HepG2 (cell line): ENCODE measurements around the gene LORICRIN. TPM values are rescaled to one million over a fixed set of nuclear protein-coding genes. Genes with fewer than 3 reads are reported as not detected.

ENCODE experiments used
- ATAC-seq: fragments of 200-7000 bp; cut with Tn5 transposase; 3 replicates; pipeline ENCODE4 v1.9.1; 2020; ENCODE audit warnings: mild to moderate bottlenecking, moderate library complexity
- BruUV-seq: library from RNA; stranded (reverse); fragments of 400-500 nt; replicated peaks from 2 replicates; lab custom pipeline; 2021; lab: Mats Ljungman, UMichigan
- CTCF ChIA-PET: fragments of 300-600 bp; formaldehyde crosslinking; extraction: SDS; loops from one replicate; lab custom pipeline; 2021; ENCODE audit warnings: low total read pairs, inconsistent platforms, low intra/inter-chr PET ratio; lab: Yijun Ruan, JAX
- POLR2A ChIA-PET: fragments of 350-600 bp; sonication (Branson Sonifier 250); formaldehyde crosslinking; loops from one replicate; lab custom pipeline; 2020; ENCODE audit warnings: antibody characterized with exemption, inconsistent platforms; lab: Yijun Ruan, JAX
- DNase-seq: peaks from one replicate; pipeline ENCODE4 v3.0.0-alpha.2; 2015; ENCODE audit warnings: low spot score
- FAIRE-seq: peaks from 3 replicates; lab custom pipeline; 2011; peaks lifted over from hg19 to GRCh38; lab: Jason Lieb, UNC
- H2AFZ ChIP-seq: one replicate; pipeline ENCODE4 v1.6.1; 2011; ENCODE audit warnings: low read length, inconsistent platforms
- H3K27ac ChIP-seq: fragments of 300-600 bp; 3 replicates; pipeline ENCODE4 v1.8.0; 2011; ENCODE audit warnings: mixed run types, mild to moderate bottlenecking, mixed read lengths, low read length, inconsistent platforms; ENCODE audit not compliant: insufficient read depth; ENCODE audit errors: extremely low read length
- H3K27me3 ChIP-seq, 2 experiments: fragments of 200-600 bp in 1 of 2; 2 replicates in 1 of 2; 3 replicates in 1 of 2; pipeline versions ENCODE4 v1.6.0 to v1.8.0; 2011; ENCODE audit warnings: low read length in 2 of 2, mild to moderate bottlenecking in 2 of 2, moderate library complexity in 2 of 2, inconsistent platforms in 1 of 2; ENCODE audit not compliant: insufficient read depth in 2 of 2, control insufficient read depth in 1 of 2
- H3K36me3 ChIP-seq, 2 experiments: fragments of 200-600 bp in 1 of 2; replicated peaks in 1 of 2; 2 replicates in 1 of 2; 3 replicates in 1 of 2; pipeline versions ENCODE4 v1.5.1 to v1.8.0; 2011; ENCODE audit warnings: low read length in 2 of 2, inconsistent platforms in 1 of 2; ENCODE audit not compliant: insufficient read depth in 2 of 2, control insufficient read depth in 1 of 2
- H3K4me1 ChIP-seq: 2 replicates; pipeline ENCODE4 v1.5.1; 2012; ENCODE audit warnings: low read length, inconsistent platforms; ENCODE audit not compliant: insufficient read depth
- H3K4me2 ChIP-seq: 2 replicates; pipeline ENCODE4 v1.6.0; 2011; ENCODE audit warnings: low read depth, low read length, inconsistent platforms
- H3K4me3 ChIP-seq, 3 experiments: fragments of 200-600 bp in 1 of 3; sonication (generic), shearing (Covaris generic) in 1 of 3; replicated peaks in 1 of 3; 2 replicates each; pipeline ENCODE4 v1.5.1; 2011 to 2016; ENCODE audit warnings: low read length in 3 of 3, inconsistent platforms in 2 of 3, low read depth in 2 of 3, mild to moderate bottlenecking in 2 of 3, control low read depth in 1 of 3, mixed read lengths in 1 of 3; ENCODE audit not compliant: insufficient read depth in 1 of 3
- H3K79me2 ChIP-seq: one replicate; pipeline ENCODE4 v1.6.1; 2011; ENCODE audit warnings: low read length, inconsistent platforms; ENCODE audit not compliant: insufficient read depth
- H3K9ac ChIP-seq: 2 replicates; pipeline ENCODE4 v1.6.0; 2011; ENCODE audit warnings: mild to moderate bottlenecking, low read depth, low read length, inconsistent platforms; ENCODE audit not compliant: insufficient read depth
- H3K9me3 ChIP-seq: 2 replicates; pipeline ENCODE4 v1.5.1; 2012; ENCODE audit warnings: mild to moderate bottlenecking, low read length
- H4K20me1 ChIP-seq: 2 replicates; pipeline ENCODE4 v1.6.0; 2011; ENCODE audit warnings: inconsistent platforms, mild to moderate bottlenecking, low read length, moderate library complexity; ENCODE audit not compliant: insufficient read depth
- ASH2L ChIP-seq: fragments of 300-600, 200-600 bp; sonication (generic); IDR thresholded peaks from 2 replicates; pipeline ENCODE4 v1.7.0; 2017; ENCODE audit warnings: low read depth, mild to moderate bottlenecking, moderate library complexity, mixed read lengths, low read length; ENCODE audit not compliant: insufficient read length
- DR1 ChIP-seq: sonication (generic); formaldehyde crosslinking; IDR thresholded peaks from 2 replicates; pipeline ENCODE4 v1.8.0; 2021; ENCODE audit warnings: mild to moderate bottlenecking, missing genetic modification reagents, inconsistent platforms
- FIP1L1 ChIP-seq: fragments of 200-400 bp; formaldehyde crosslinking; IDR thresholded peaks from 2 replicates; pipeline ENCODE4 v1.6.1; 2018; ENCODE audit warnings: low read depth, mild to moderate bottlenecking, low read length, moderate library complexity, borderline replicate concordance; ENCODE audit not compliant: insufficient read depth
- PCBP1 ChIP-seq: fragments of 200-400 bp; formaldehyde crosslinking; IDR thresholded peaks from 2 replicates; pipeline ENCODE4 v1.6.1; 2017; ENCODE audit warnings: mild to moderate bottlenecking, low read depth, low read length, borderline replicate concordance
- SP2 ChIP-seq: sonication (generic); formaldehyde crosslinking; IDR thresholded peaks from 2 replicates; pipeline ENCODE4 v1.5.1; 2020; ENCODE audit warnings: mild to moderate bottlenecking, missing genetic modification reagents
- TAF1 ChIP-seq: sonication (generic); formaldehyde crosslinking; IDR thresholded peaks from 2 replicates; pipeline ENCODE4 v1.4.0; 2020; ENCODE audit warnings: missing genetic modification reagents
- TGIF2 ChIP-seq: IDR thresholded peaks from 2 replicates; pipeline ENCODE4 v1.6.1; 2016; ENCODE audit warnings: control low read depth, missing compliant biosample characterization
- WGBS: methylation state at CpG from one replicate; pipeline ENCODE4 v1.1.6; 2017; ENCODE audit warnings: low lambda C conversion rate; 5-methylcytosine and 5-hydroxymethylcytosine counted together
- in situ Hi-C: cut with HindIII; loops from 2 replicates; pipeline ENCODE4 v1.10.0; 2017; ENCODE audit warnings: low pct_unique_long_range_greater_than_20kb; ENCODE audit not compliant: extremely low pct_ligation_motif_present
- intact Hi-C: fragments of 100-400 bp; cut with micrococcal nuclease; formaldehyde crosslinking; loops from one replicate; pipeline ENCODE4 v1.10.0; 2022; ENCODE audit not compliant: unreplicated experiment
- polyA plus RNA-seq, 8 experiments: library from polyadenylated mRNA; depleted of rRNA in 3 of 8; stranded (reverse) in 7 of 8; unstranded in 1 of 8; fragments of >200 nt; fragmentation: Illumina TruSeq in 4 of 8; extraction: Trizol in 4 of 8; gene quantifications; 2 replicates each; pipeline versions ENCODE4 v1.2.1 to v1.2.3, GENCODE V29; 2011 to 2016; ENCODE audit warnings: low read depth in 4 of 8, missing spikeins in 1 of 8, mixed read lengths in 1 of 8; ENCODE audit not compliant: insufficient read depth in 1 of 8
- total RNA-seq, 5 experiments: library from RNA; depleted of rRNA; stranded (reverse); fragments of >200 nt; fragmentation: Illumina TruSeq; extraction: Trizol; gene quantifications; 2 replicates each; pipeline ENCODE4 v1.2.3, GENCODE V29; 2016; ENCODE audit warnings: low read depth in 1 of 5
- TF ChIP-seq, protein P1 (sequence below): sonication (generic); formaldehyde crosslinking; conservative IDR thresholded peaks from 2 replicates; pipeline ENCODE4 v1.8.0; 2022; ENCODE audit warnings: mild to moderate bottlenecking, moderate library complexity, missing genetic modification reagents

Gene LORICRIN
- total and polyA plus RNA-seq, 2 of the 13 experiments (the other 11 are each of a cell fraction or from before 2014, with no cell fraction given): not detected

- FAIRE-seq: no peak
- intact Hi-C loops: no loop called here
- TF ChIP-seq TGIF2 (CRISPR knock-in tag) (no peak), ASH2L (no peak), PCBP1 (no peak)
- TF ChIP-seq, all 625 proteins: peak for 0
Observed at GRCh38 chr1:153293851-153294250, 34.4 kb downstream of the LORICRIN start.

DNA sequence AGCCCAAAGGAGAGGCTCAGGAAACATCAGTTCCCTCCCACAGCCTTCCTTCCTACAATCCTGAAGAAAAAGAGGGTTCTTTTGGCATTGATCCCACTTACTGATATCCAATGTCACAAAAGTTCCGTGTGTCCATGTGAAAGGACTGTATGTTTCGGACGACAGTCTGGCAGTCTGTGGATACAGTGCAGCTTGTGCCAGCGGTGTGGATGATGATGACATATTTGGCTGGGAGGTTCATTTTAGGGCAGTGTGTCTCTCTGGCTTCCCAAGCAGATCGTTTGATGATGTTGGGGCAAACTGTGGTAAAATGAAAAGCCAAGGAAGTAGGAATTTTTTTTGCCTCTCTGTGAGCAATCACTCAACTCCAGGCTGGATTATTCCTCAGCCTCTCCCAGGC lies 42.8 kb downstream of the LORICRIN start:
- peaks cover 3 to 8% of the 10 kb centered on the region in 2 experiments; a peak in 4 of 5 replicates for H3K27me3 ChIP-seq
- no peak for DNase-seq
- no peaks in the 10 kb centered on the region for H3K9me3 ChIP-seq
- in situ Hi-C loops (no loop called here), intact Hi-C loops (no loop called here)
- POLR2A ChIA-PET: no interaction called here
- H4K20me1 ChIP-seq: no peaks in the 10 kb centered on the region
- no peak overlapping the region for H3K27ac ChIP-seq
- H3K36me3 ChIP-seq: no peaks in the 10 kb centered on the region
- H3K4me1 ChIP-seq: no peaks in the 10 kb centered on the region
- no peak overlapping the region for H3K4me2 ChIP-seq
- no peak overlapping the region for H3K9ac ChIP-seq
- no peak for ATAC-seq
- no peaks in the 10 kb centered on the region for H3K79me2 ChIP-seq
- TF ChIP-seq DR1 (CRISPR knock-in tag) (no peak), FIP1L1 (no peak), SP2 (CRISPR knock-in tag) (no peak), TAF1 (CRISPR knock-in tag) (no peak)
- TF ChIP-seq, protein P1, sequence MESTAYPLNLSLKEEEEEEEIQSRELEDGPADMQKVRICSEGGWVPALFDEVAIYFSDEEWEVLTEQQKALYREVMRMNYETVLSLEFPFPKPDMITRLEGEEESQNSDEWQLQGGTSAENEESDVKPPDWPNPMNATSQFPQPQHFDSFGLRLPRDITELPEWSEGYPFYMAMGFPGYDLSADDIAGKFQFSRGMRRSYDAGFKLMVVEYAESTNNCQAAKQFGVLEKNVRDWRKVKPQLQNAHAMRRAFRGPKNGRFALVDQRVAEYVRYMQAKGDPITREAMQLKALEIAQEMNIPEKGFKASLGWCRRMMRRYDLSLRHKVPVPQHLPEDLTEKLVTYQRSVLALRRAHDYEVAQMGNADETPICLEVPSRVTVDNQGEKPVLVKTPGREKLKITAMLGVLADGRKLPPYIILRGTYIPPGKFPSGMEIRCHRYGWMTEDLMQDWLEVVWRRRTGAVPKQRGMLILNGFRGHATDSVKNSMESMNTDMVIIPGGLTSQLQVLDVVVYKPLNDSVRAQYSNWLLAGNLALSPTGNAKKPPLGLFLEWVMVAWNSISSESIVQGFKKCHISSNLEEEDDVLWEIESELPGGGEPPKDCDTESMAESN: no peak
- H3K4me3 ChIP-seq: no peak overlapping the region
- 4% methylated on average over 5 of the region's 5 CpGs for WGBS
- no peak overlapping the region for H2AFZ ChIP-seq
- no peak for FAIRE-seq
- no TSS peak for BruUV-seq
- CTCF ChIA-PET: no interaction called here

More at GRCh38 chr1:153293851-153294250, 34.4 kb downstream of the LORICRIN start:
- CTCF ChIA-PET: no interaction called here
- H3K4me1 ChIP-seq: no peaks in the 10 kb centered on the region
- no peaks in the 10 kb centered on the region for H3K36me3 ChIP-seq
- H2AFZ ChIP-seq: no peak overlapping the region
- no peaks in the 10 kb centered on the region for H3K79me2 ChIP-seq
- peaks cover 2 to 27% of the 10 kb centered on the region in 2 experiments; a peak in 4 of 5 replicates for H3K27me3 ChIP-seq
- H3K4me2 ChIP-seq: no peak overlapping the region
- 29% methylated on average over 9 of the region's 9 CpGs for WGBS
- in situ Hi-C loops: no loop called here
- no peaks in the 10 kb centered on the region for H4K20me1 ChIP-seq
- no peak overlapping the region for H3K4me3 ChIP-seq
- H3K9ac ChIP-seq: no peak overlapping the region
- POLR2A ChIA-PET: no interaction called here
- no peak overlapping the region for H3K27ac ChIP-seq
- H3K9me3 ChIP-seq: no peaks in the 10 kb centered on the region
- no peak for ATAC-seq
- DNase-seq: no peak
- BruUV-seq: no TSS peak
